Liver (tissue), 9 donors: Measurements from ENCODE around the gene HADHA. TPM values are rescaled to one million over a fixed set of nuclear protein-coding genes. Genes with fewer than 3 reads are reported as not detected.

ENCODE experiments used
- DNase-seq: peaks from one replicate; pipeline ENCODE4 v3.0.0-alpha.2; 2017; ENCODE audit warnings: low spot score
- H3K27ac ChIP-seq, 2 donors: one replicate each; pipeline ENCODE4 v1.7.0; 2013; ENCODE audit warnings: inconsistent platforms in 2 of 2, low read length in 2 of 2, control low read depth in 1 of 2, low read depth in 1 of 2, mild to moderate bottlenecking in 1 of 2
- H3K27me3 ChIP-seq, 4 donors: one replicate each; pipeline versions ENCODE4 v1.6.1 to v1.7.0; 2013; ENCODE audit warnings: low read length in 3 of 4, inconsistent platforms in 1 of 4, mild to moderate bottlenecking in 1 of 4, moderate library complexity in 1 of 4; ENCODE audit not compliant: control insufficient read depth in 4 of 4, insufficient read depth in 4 of 4
- H3K36me3 ChIP-seq, 4 donors: one replicate each; pipeline versions ENCODE4 v1.6.1 to v1.7.0; 2013; ENCODE audit warnings: low read length in 3 of 4, mild to moderate bottlenecking in 3 of 4, low read depth in 1 of 4, moderate library complexity in 1 of 4; ENCODE audit not compliant: control insufficient read depth in 4 of 4, insufficient read depth in 3 of 4
- H3K4me1 ChIP-seq, 4 donors: one replicate each; pipeline versions ENCODE4 v1.6.1 to v1.7.0; 2013; ENCODE audit warnings: low read length in 3 of 4, mild to moderate bottlenecking in 3 of 4, moderate library complexity in 1 of 4; ENCODE audit not compliant: control insufficient read depth in 4 of 4, insufficient read depth in 4 of 4
- H3K4me3 ChIP-seq, 3 donors: one replicate each; pipeline versions ENCODE4 v1.6.1 to v1.7.0; 2013; ENCODE audit warnings: low read length in 3 of 3, control low read depth in 1 of 3, low read depth in 1 of 3, mild to moderate bottlenecking in 1 of 3
- H3K9ac ChIP-seq, 2 donors: one replicate each; pipeline ENCODE4 v1.7.0; 2013; ENCODE audit warnings: low read length in 2 of 2, mild to moderate bottlenecking in 2 of 2, moderate library complexity in 2 of 2, control low read depth in 1 of 2, low read depth in 1 of 2
- H3K9me3 ChIP-seq, 4 donors: one replicate each; pipeline versions ENCODE4 v1.6.1 to v1.7.0; 2013; ENCODE audit warnings: low read length in 3 of 4; ENCODE audit not compliant: control insufficient read depth in 4 of 4
- FOXA1 ChIP-seq: IDR thresholded peaks from 2 replicates; pipeline ENCODE4 v1.6.1; 2016; ENCODE audit warnings: antibody characterized with exemption
- GABPA ChIP-seq, 2 donors: IDR thresholded peaks in 1 of 2; conservative IDR thresholded peaks in 1 of 2; 2 replicates each; pipeline ENCODE4 v1.6.1; 2016; ENCODE audit warnings: antibody characterized with exemption in 2 of 2, mild to moderate bottlenecking in 1 of 2, moderate library complexity in 1 of 2
- HNF4G ChIP-seq: IDR thresholded peaks from 2 replicates; pipeline ENCODE4 v1.6.1; 2016; ENCODE audit warnings: antibody characterized with exemption
- JUND ChIP-seq, 2 donors: IDR thresholded peaks; 2 replicates each; pipeline ENCODE4 v1.6.1; 2016; ENCODE audit warnings: antibody characterized with exemption in 2 of 2
- NR2F2 ChIP-seq: IDR thresholded peaks from 2 replicates; pipeline ENCODE4 v1.6.1; 2016; ENCODE audit warnings: antibody characterized with exemption
- RAD21 ChIP-seq, 2 donors: IDR thresholded peaks; 2 replicates each; pipeline ENCODE4 v1.6.1; 2016; ENCODE audit warnings: antibody characterized with exemption in 2 of 2, mild to moderate bottlenecking in 2 of 2
- REST ChIP-seq: IDR thresholded peaks from 2 replicates; pipeline ENCODE4 v1.6.1; 2016; ENCODE audit warnings: antibody characterized with exemption, mild to moderate bottlenecking
- RXRA ChIP-seq, 2 donors: IDR thresholded peaks; 2 replicates each; pipeline ENCODE4 v1.6.1; 2017 to 2018; ENCODE audit warnings: antibody characterized with exemption in 2 of 2, mild to moderate bottlenecking in 1 of 2
- SP1 ChIP-seq: IDR thresholded peaks from 2 replicates; pipeline ENCODE4 v1.6.1; 2018; ENCODE audit warnings: antibody characterized with exemption, mild to moderate bottlenecking
- TAF1 ChIP-seq: conservative IDR thresholded peaks from 2 replicates; pipeline ENCODE4 v1.6.1; 2016; ENCODE audit warnings: antibody characterized with exemption, mild to moderate bottlenecking
- YY1 ChIP-seq: IDR thresholded peaks from 2 replicates; pipeline ENCODE4 v1.6.1; 2016; ENCODE audit warnings: antibody characterized with exemption, mild to moderate bottlenecking
- ZBTB33 ChIP-seq: IDR thresholded peaks from 2 replicates; pipeline ENCODE4 v1.6.1; 2016; ENCODE audit warnings: antibody characterized with exemption
- WGBS: extraction: QIAGEN DNeasy Blood & Tissue Kit; methylation state at CpG from one replicate; pipeline ENCODE4 v1.1.7; 2013; 5-methylcytosine and 5-hydroxymethylcytosine counted together
- polyA plus RNA-seq, 2 donors: library from polyadenylated mRNA; stranded (reverse) in 1 of 2; unstranded in 1 of 2; fragments of 200-250 nt in 1 of 2; fragments of >200 nt in 1 of 2; fragmentation: Nextera tagmentation in 1 of 2; extraction: Ambion mirVana in 1 of 2; gene quantifications; one replicate each; pipeline versions ENCODE4 v1.2.1 to v1.2.3, GENCODE V29; 2013 to 2015
- total RNA-seq, 2 donors: library from RNA; depleted of rRNA; stranded (reverse); fragments of >200 nt; gene quantifications; one replicate each; pipeline ENCODE4 v1.2.3, GENCODE V29; 2014
- TF ChIP-seq, protein P1 (sequence below): IDR thresholded peaks from 2 replicates; pipeline ENCODE4 v1.6.1; 2016; ENCODE audit warnings: antibody characterized with exemption
- TF ChIP-seq, protein P2 (sequence below): IDR thresholded peaks from 2 replicates; pipeline ENCODE4 v1.6.1; 2016; ENCODE audit warnings: antibody characterized with exemption
- donor health status: healthy.
- donor health status: healthy.
- donor health status: healthy.
- donor health status: healthy.
- donor health status: healthy.

Gene HADHA
- total and polyA plus RNA-seq, 4 donors, result 101 to 276 (median 159) TPM

DNA sequence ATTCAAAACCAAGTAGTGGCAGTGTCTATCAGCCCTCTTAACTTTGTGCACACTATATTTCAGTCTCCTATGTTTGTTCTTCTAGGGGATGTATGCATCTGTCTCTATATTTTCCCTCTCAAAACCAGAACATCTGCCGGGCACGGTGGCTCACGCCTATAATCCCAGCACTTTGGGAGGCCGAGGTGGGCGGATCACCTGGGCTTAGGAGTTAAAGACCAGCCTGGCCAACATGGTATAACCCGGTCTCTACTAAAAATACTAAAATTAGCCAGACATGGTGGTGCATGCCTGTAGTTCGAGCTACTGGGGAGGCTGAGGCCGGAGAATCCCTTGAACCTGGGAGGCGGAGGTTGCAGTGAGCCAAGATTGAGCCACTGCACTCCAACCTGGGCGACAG is 81.5 kb downstream of the HADHA start:
- DNase-seq, result no peak

DNA sequence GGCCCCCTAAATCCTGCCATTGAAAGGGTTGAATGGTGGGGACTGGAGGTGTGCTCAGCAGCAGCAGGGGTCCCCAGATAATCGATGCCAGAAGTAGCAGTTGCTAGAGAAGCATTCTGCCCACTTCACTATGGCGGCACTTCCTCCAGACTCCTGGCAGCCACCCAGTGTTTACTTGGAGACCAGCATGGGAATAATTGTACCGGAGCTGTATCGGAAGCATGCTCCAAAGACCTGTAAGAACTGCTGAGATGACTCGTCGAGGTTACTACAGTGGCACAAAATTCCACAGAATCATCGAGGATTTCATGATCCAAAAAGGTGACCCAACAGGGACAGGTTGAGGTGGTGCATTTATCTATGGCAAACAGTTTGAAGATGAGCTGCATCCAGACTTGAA is 82.5 kb downstream of the HADHA start:
- WGBS, result 94% methylated on average over 7 of the region's 7 CpGs
- DNase-seq, result no peak
- Histone ChIP-seq H3K27me3 (no peaks in the 10 kb centered on the region), H3K9ac (no peak overlapping the region), H3K36me3 (no peaks in the 10 kb centered on the region), H3K4me3 (no peak overlapping the region), H3K4me1 (peaks cover 0 to 2% (median 0%) of the 10 kb centered on the region in 4 donors), H3K9me3 (no peaks in the 10 kb centered on the region), H3K27ac (no peak overlapping the region)
- no peak for TF ChIP-seq FOXA1
- no peak for TF ChIP-seq ZBTB33
- TF ChIP-seq GABPA (IDR thresholded peaks at IDR 0.05 in 1 of 2, conservative IDR thresholded peaks at IDR 0.05 in 1 of 2), result no peak

More for the DNA sequence above, 81.5 kb downstream of the HADHA start:
- TF ChIP-seq GABPA (IDR thresholded peaks at IDR 0.05 in 1 of 2, conservative IDR thresholded peaks at IDR 0.05 in 1 of 2) (no peak), NR2F2 (no peak), HNF4G (no peak), JUND (IDR thresholded peaks at IDR 0.05) (no peak), ZBTB33 (no peak), RAD21 (IDR thresholded peaks at IDR 0.05) (no peak)
- TF ChIP-seq, protein P1, sequence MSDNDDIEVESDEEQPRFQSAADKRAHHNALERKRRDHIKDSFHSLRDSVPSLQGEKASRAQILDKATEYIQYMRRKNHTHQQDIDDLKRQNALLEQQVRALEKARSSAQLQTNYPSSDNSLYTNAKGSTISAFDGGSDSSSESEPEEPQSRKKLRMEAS, result no peak
- Histone ChIP-seq H3K9ac (no peak overlapping the region), H3K9me3 (no peaks in the 10 kb centered on the region), H3K27me3 (no peaks in the 10 kb centered on the region), H3K36me3 (no peaks in the 10 kb centered on the region), H3K4me3 (no peak overlapping the region), H3K4me1 (peaks cover 0 to 2% (median 0%) of the 10 kb centered on the region in 4 donors), H3K27ac (no peak overlapping the region)
- WGBS, result 95% methylated on average over 10 of the region's 10 CpGs

DNA sequence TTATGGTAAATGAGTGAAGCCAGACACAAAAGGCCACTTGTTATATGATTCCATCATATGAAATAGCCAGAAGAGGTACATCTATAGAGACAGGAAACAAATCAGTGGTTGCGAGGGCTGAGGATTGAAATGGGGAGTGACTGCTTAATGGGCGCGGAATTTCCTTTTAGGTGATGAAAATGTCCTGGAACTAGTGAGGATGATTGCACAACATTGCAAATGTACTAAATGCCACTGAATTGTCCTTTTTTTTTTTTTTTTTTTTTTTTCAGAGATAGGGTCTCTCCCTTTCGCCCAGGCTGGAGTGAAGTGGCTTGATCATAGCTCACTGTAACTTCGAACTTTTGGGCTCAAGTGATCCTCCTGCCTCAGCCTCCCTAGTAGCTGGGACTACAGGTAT is 86.9 kb downstream of the HADHA start:
- Histone ChIP-seq H3K4me1 (no peaks in the 10 kb centered on the region), H3K27me3 (no peaks in the 10 kb centered on the region), H3K9ac (no peak overlapping the region), H3K9me3 (no peaks in the 10 kb centered on the region), H3K27ac (no peak overlapping the region), H3K36me3 (no peaks in the 10 kb centered on the region), H3K4me3 (no peak overlapping the region)
- 95% methylated on average over 5 of the region's 5 CpGs for WGBS
- DNase-seq, result no peak
- TF ChIP-seq RAD21 (IDR thresholded peaks at IDR 0.05) (no peak), SP1 (no peak), REST (no peak), RXRA (IDR thresholded peaks at IDR 0.05) (no peak), ZBTB33 (no peak), FOXA1 (no peak), JUND (IDR thresholded peaks at IDR 0.05) (no peak), NR2F2 (no peak), GABPA (IDR thresholded peaks at IDR 0.05 in 1 of 2, conservative IDR thresholded peaks at IDR 0.05 in 1 of 2) (no peak), YY1 (no peak), TAF1 (no peak)
- TF ChIP-seq, protein P2, sequence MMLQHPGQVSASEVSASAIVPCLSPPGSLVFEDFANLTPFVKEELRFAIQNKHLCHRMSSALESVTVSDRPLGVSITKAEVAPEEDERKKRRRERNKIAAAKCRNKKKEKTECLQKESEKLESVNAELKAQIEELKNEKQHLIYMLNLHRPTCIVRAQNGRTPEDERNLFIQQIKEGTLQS, result no peak
